H1 (cell line): Measurements from ENCODE around the gene PTCH1.

Experiments used
- BRCA1 ChIP-seq: IDR thresholded peaks from 2 replicates; pipeline ENCODE4 v1.6.1; 2012; ENCODE audit warnings: low read depth, low read length, improper control_type of control experiment
- USF2 ChIP-seq: IDR thresholded peaks from 2 replicates; pipeline ENCODE4 v1.6.1; 2011; ENCODE audit warnings: low read length, improper control_type of control experiment
- YY1 ChIP-seq: IDR thresholded peaks from 2 replicates; pipeline ENCODE4 v1.6.1; 2011; ENCODE audit warnings: low read depth, mild to moderate bottlenecking, low read length
- TF ChIP-seq, protein P1 (sequence below), 3 experiments: IDR thresholded peaks; 1 replicate in 2 of 3; 2 replicates in 1 of 3; pipeline versions ENCODE4 v1.5.1 to v1.6.1; 2011; ENCODE audit warnings: low read length in 3 of 3, mild to moderate bottlenecking in 3 of 3, inconsistent platforms in 2 of 3, low read depth in 1 of 3, moderate library complexity in 1 of 3; ENCODE audit not compliant: insufficient read depth in 1 of 3; ENCODE audit errors: control extremely low read depth in 1 of 3

GRCh38 chr9:95512709-95513095, 4.1 kb downstream of the PTCH1 start:
- TF ChIP-seq, protein P1, sequence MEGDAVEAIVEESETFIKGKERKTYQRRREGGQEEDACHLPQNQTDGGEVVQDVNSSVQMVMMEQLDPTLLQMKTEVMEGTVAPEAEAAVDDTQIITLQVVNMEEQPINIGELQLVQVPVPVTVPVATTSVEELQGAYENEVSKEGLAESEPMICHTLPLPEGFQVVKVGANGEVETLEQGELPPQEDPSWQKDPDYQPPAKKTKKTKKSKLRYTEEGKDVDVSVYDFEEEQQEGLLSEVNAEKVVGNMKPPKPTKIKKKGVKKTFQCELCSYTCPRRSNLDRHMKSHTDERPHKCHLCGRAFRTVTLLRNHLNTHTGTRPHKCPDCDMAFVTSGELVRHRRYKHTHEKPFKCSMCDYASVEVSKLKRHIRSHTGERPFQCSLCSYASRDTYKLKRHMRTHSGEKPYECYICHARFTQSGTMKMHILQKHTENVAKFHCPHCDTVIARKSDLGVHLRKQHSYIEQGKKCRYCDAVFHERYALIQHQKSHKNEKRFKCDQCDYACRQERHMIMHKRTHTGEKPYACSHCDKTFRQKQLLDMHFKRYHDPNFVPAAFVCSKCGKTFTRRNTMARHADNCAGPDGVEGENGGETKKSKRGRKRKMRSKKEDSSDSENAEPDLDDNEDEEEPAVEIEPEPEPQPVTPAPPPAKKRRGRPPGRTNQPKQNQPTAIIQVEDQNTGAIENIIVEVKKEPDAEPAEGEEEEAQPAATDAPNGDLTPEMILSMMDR (IDR thresholded peaks at IDR 0.05; ENCODE audit: control extremely low read depth in 1 of 3, insufficient read depth in 1 of 3, low read depth in 1 of 3, low read length in 3 of 3), result no peak
- TF ChIP-seq USF2 (no peak), BRCA1 (no peak), YY1 (no peak)
